IMR-90 (cell line): ENCODE results near the gene CROT. TPM values are rescaled to one million over a fixed set of nuclear protein-coding genes. Genes with fewer than 3 reads are reported as not detected.

Experiments
- ATAC-seq: fragments of 200-7000 bp; cut with Tn5 transposase; 2 replicates; pipeline ENCODE4 v1.9.1; 2020; ENCODE audit warnings: low read depth, mild to moderate bottlenecking, moderate library complexity
- BruUV-seq: library from RNA; stranded (reverse); fragments of 400-500 nt; replicated peaks from 2 replicates; lab custom pipeline; 2021; lab: Mats Ljungman, UMichigan
- CTCF ChIA-PET: fragments of 300-600 bp; formaldehyde crosslinking; extraction: SDS; loops from one replicate; lab custom pipeline; 2021; ENCODE audit warnings: antibody characterized with exemption; lab: Yijun Ruan, JAX
- POLR2A ChIA-PET: fragments of 300-600 bp; sonication (Branson Sonifier 250); formaldehyde crosslinking; loops from one replicate; lab custom pipeline; 2022; ENCODE audit warnings: antibody characterized with exemption; ENCODE audit not compliant: unreplicated experiment; lab: Charles Lee
- DNase-seq: peaks from one replicate; pipeline ENCODE4 v3.0.0; 2013
- H2AFZ ChIP-seq: replicated peaks from 2 replicates; pipeline ENCODE3; 2013; ENCODE audit warnings: low read length, mild to moderate bottlenecking; ENCODE audit not compliant: poor library complexity
- H2AK5ac ChIP-seq: 2 replicates; pipeline ENCODE4 v1.6.1; 2013; ENCODE audit warnings: low read depth, low read length, inconsistent platforms
- H2AK9ac ChIP-seq: replicated peaks from 2 replicates; pipeline ENCODE3; 2013; ENCODE audit warnings: mild to moderate bottlenecking, low read depth, low read length, moderate library complexity; ENCODE audit not compliant: poor library complexity
- H2BK120ac ChIP-seq: 2 replicates; pipeline ENCODE4 v1.6.1; 2013; ENCODE audit warnings: low read depth, low read length, inconsistent platforms
- H2BK15ac ChIP-seq: 3 replicates; pipeline ENCODE4 v1.6.1; 2013; ENCODE audit warnings: low read depth, low read length, inconsistent platforms
- H2BK20ac ChIP-seq: 2 replicates; pipeline ENCODE4 v1.6.1; 2013; ENCODE audit warnings: low read depth, mild to moderate bottlenecking, inconsistent platforms, low read length, moderate library complexity
- H2BK5ac ChIP-seq: 2 replicates; pipeline ENCODE4 v1.6.1; 2013; ENCODE audit warnings: mild to moderate bottlenecking, low read depth, low read length, inconsistent platforms; ENCODE audit not compliant: poor library complexity, severe bottlenecking
- H3K14ac ChIP-seq: replicated peaks from 2 replicates; pipeline ENCODE4 v1.6.1; 2013; ENCODE audit warnings: low read depth, low read length, inconsistent platforms
- H3K18ac ChIP-seq: 2 replicates; pipeline ENCODE4 v1.6.1; 2013; ENCODE audit warnings: low read depth, low read length, control low read depth
- H3K23ac ChIP-seq: 2 replicates; pipeline ENCODE4 v1.6.1; 2013; ENCODE audit warnings: low read depth, low read length, inconsistent platforms
- H3K27ac ChIP-seq: 2 replicates; pipeline ENCODE4 v1.5.1; 2013; ENCODE audit warnings: mild to moderate bottlenecking, control low read depth, low read length; ENCODE audit not compliant: insufficient read depth
- H3K27me3 ChIP-seq: 2 replicates; pipeline ENCODE4 v1.6.1; 2013; ENCODE audit warnings: low read length; ENCODE audit not compliant: control insufficient read depth, insufficient read depth
- H3K36me3 ChIP-seq: 2 replicates; pipeline ENCODE4 v1.6.1; 2013; ENCODE audit warnings: low read length, mixed read lengths; ENCODE audit not compliant: control insufficient read depth, insufficient read depth
- H3K4ac ChIP-seq: 2 replicates; pipeline ENCODE4 v1.6.1; 2013; ENCODE audit warnings: low read depth, low read length, inconsistent platforms
- H3K4me1 ChIP-seq: 2 replicates; pipeline ENCODE4 v1.6.1; 2013; ENCODE audit warnings: low read length, mixed read lengths; ENCODE audit not compliant: control insufficient read depth, insufficient read depth
- H3K4me2 ChIP-seq: 2 replicates; pipeline ENCODE4 v1.6.1; 2013; ENCODE audit warnings: low read depth, mild to moderate bottlenecking, control low read depth, low read length, moderate library complexity
- H3K4me3 ChIP-seq: 2 replicates; pipeline ENCODE4 v1.5.1; 2013; ENCODE audit warnings: low read depth, mild to moderate bottlenecking, control low read depth, low read length, moderate library complexity; ENCODE audit not compliant: insufficient read depth
- H3K56ac ChIP-seq: 2 replicates; pipeline ENCODE4 v1.6.1; 2013; ENCODE audit warnings: low read length, inconsistent platforms; ENCODE audit not compliant: insufficient read depth; ENCODE audit errors: extremely low read depth
- H3K79me1 ChIP-seq, 2 experiments: 2 replicates each; pipeline ENCODE4 v1.6.1; 2013; ENCODE audit warnings: low read length in 2 of 2, inconsistent platforms in 1 of 2, low read depth in 1 of 2
- H3K9ac ChIP-seq: 2 replicates; pipeline ENCODE4 v1.6.1; 2013; ENCODE audit warnings: low read depth, low read length, control low read depth
- H3K9me1 ChIP-seq: 2 replicates; pipeline ENCODE4 v1.6.1; 2013; ENCODE audit warnings: low read length, inconsistent platforms; ENCODE audit not compliant: insufficient read depth
- H3K9me3 ChIP-seq: 2 replicates; pipeline ENCODE4 v1.6.1; 2013; ENCODE audit warnings: low read length; ENCODE audit not compliant: control insufficient read depth, insufficient read depth
- H4K20me1 ChIP-seq: 2 replicates; pipeline ENCODE4 v1.6.1; 2013; ENCODE audit warnings: low read length, inconsistent platforms; ENCODE audit not compliant: insufficient read depth
- H4K5ac ChIP-seq: 2 replicates; pipeline ENCODE4 v1.6.1; 2013; ENCODE audit warnings: mild to moderate bottlenecking, low read depth, low read length, control low read depth
- H4K8ac ChIP-seq, 2 experiments: 2 replicates each; pipeline ENCODE4 v1.6.1; 2013; ENCODE audit warnings: low read depth in 2 of 2, low read length in 2 of 2, control low read depth in 1 of 2, inconsistent platforms in 1 of 2
- H4K91ac ChIP-seq: 2 replicates; pipeline ENCODE4 v1.6.1; 2013; ENCODE audit warnings: low read depth, low read length, inconsistent platforms; ENCODE audit not compliant: insufficient read depth
- CHD1 ChIP-seq: IDR thresholded peaks from 2 replicates; pipeline ENCODE4 v1.6.1; 2012; ENCODE audit warnings: low read depth, low read length, improper control_type of control experiment
- FOS ChIP-seq: fragments of 150-350 bp; IDR thresholded peaks from 2 replicates; pipeline ENCODE4 v1.6.1; 2016; ENCODE audit warnings: low read depth, low read length
- MAFK ChIP-seq: IDR thresholded peaks from 2 replicates; pipeline ENCODE4 v1.6.1; 2012; ENCODE audit warnings: low read depth, low read length, improper control_type of control experiment
- MAZ ChIP-seq: IDR thresholded peaks from 2 replicates; pipeline ENCODE4 v1.6.1; 2012; ENCODE audit warnings: low read depth, mild to moderate bottlenecking, low read length, improper control_type of control experiment, moderate library complexity, borderline replicate concordance
- RAD21 ChIP-seq: IDR thresholded peaks from 2 replicates; pipeline ENCODE4 v1.6.1; 2012; ENCODE audit warnings: low read length, improper control_type of control experiment
- RCOR1 ChIP-seq: IDR thresholded peaks from 2 replicates; pipeline ENCODE4 v1.6.1; 2012; ENCODE audit warnings: mild to moderate bottlenecking, low read length, improper control_type of control experiment; ENCODE audit not compliant: insufficient replicate concordance
- RFX5 ChIP-seq: IDR thresholded peaks from 2 replicates; pipeline ENCODE4 v1.8.0; 2012; ENCODE audit warnings: low read depth, mild to moderate bottlenecking, low read length, moderate library complexity
- SMC3 ChIP-seq: fragments of 150-350 bp; IDR thresholded peaks from 2 replicates; pipeline ENCODE4 v1.6.1; 2016; ENCODE audit warnings: low read depth, mild to moderate bottlenecking, antibody characterized with exemption, low read length, moderate library complexity
- USF2 ChIP-seq: fragments of 150-350 bp; IDR thresholded peaks from 2 replicates; pipeline ENCODE4 v1.6.1; 2017; ENCODE audit warnings: mild to moderate bottlenecking, antibody characterized with exemption, low read length, low read depth
- WGBS, 2 experiments: methylation state at CpG; one replicate each; pipeline versions ENCODE4 v1.1.5 to v1.1.7; 2013; ENCODE audit warnings: missing lambda C conversion rate in 2 of 2; ENCODE audit not compliant: insufficient read length in 1 of 2; ENCODE audit errors: extremely low coverage in 2 of 2; 5-methylcytosine and 5-hydroxymethylcytosine counted together
- dilution Hi-C: fragments of 300-500 bp; cut with HindIII; formaldehyde crosslinking; loops from one replicate; pipeline ENCODE4 v1.14.3; 2018; ENCODE audit warnings: low sequenced_read_pairs; ENCODE audit not compliant: unreplicated experiment
- in situ Hi-C: fragments of 300-500 bp; cut with MboI; formaldehyde crosslinking; loops from 3 replicates; pipeline ENCODE4 v1.14.3; 2019; ENCODE audit warnings: low sequenced_read_pairs, inconsistent platforms, mixed read lengths
- intact Hi-C: fragments of 100-400 bp; cut with micrococcal nuclease; formaldehyde crosslinking; loops from 2 replicates; pipeline ENCODE4 v1.10.0; 2022
- polyA plus RNA-seq, 3 experiments: library from polyadenylated mRNA; depleted of rRNA; stranded (reverse); fragments of >200 nt; gene quantifications; 2 replicates each; pipeline ENCODE4 v1.2.3, GENCODE V29; 2012; ENCODE audit warnings: low replicate concordance in 1 of 3
- total RNA-seq: library from RNA; depleted of rRNA; stranded (reverse); fragments of >200 nt; gene quantifications from 2 replicates; pipeline ENCODE4 v1.2.3, GENCODE V29; 2012

The CROT gene
- total and polyA plus RNA-seq, 2 of the 4 experiments (the other 2 are of a cell fraction), result 7.5 to 10.0 TPM

DNA sequence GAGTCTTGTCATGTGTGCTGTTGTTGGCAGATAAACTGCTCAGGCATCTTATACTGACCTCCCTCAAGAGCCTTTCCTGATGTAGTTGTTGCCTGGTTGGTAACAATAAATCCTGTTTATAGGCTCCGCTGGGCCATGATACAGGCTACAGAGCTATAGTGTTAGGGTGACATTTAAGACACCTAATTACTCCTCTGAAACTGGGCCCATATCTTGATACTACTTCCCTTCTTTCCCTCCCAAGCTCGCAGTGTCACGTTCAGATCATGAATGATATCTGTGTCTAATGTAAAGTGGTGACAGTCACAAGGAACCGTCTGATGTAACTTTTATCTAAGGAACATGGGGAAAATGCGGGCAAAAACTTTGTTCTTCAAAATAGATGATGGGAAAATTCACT lies 35.4 kb downstream of the CROT start:
- Histone ChIP-seq H3K9me3 (no peaks in the 10 kb centered on the region), H4K20me1 (no peaks in the 10 kb centered on the region), H3K23ac (no peak overlapping the region), H3K18ac (no peak overlapping the region), H3K4me2 (no peak overlapping the region), H3K9ac (no peak overlapping the region), H3K79me1 (no peaks in the 10 kb centered on the region), H4K91ac (no peak overlapping the region), H4K5ac (no peak overlapping the region), H3K27ac (no peak overlapping the region), H3K36me3 (peaks cover 5% of the 10 kb centered on the region; the same call in 1 of the 2 replicates), H2AK5ac (no peak overlapping the region), H3K56ac (no peak overlapping the region), H3K4me1 (no peaks in the 10 kb centered on the region), H4K8ac (no peak overlapping the region), H2BK5ac (no peak overlapping the region), H2AFZ (no peak overlapping the region), H3K4me3 (no peak overlapping the region), H3K4ac (no peak overlapping the region), H2BK120ac (no peak overlapping the region), H2AK9ac (no peak overlapping the region), H3K14ac (no peak overlapping the region), H2BK20ac (no peak overlapping the region), H3K9me1 (no peaks in the 10 kb centered on the region), H2BK15ac (no peak overlapping the region), H3K27me3 (no peaks in the 10 kb centered on the region)
- ChIA-PET POLR2A (no interaction called here), CTCF (no interaction called here)
- DNase-seq, result no peak
- 80% methylated on average over 1 of the region's 5 CpGs; no CpG with 5 or more reads in 1 of the 2 experiments for WGBS, 2 experiments
- in situ Hi-C loops, result no loop called here
- dilution Hi-C loops, result no loop called here
- TF ChIP-seq USF2, result no peak
- no peak for TF ChIP-seq RCOR1
- no peak for TF ChIP-seq FOS
- no peak for TF ChIP-seq RFX5
- no peak for TF ChIP-seq RAD21
- no peak for TF ChIP-seq CHD1
- TF ChIP-seq SMC3, result no peak
- TF ChIP-seq MAFK, result no peak
- no peak for TF ChIP-seq MAZ
- ATAC-seq, result no peak
- intact Hi-C loops, result loop anchor here (5.0 to 10.0 kb wide), 2 partner anchors 34 to 186 kb away; partner anchors contain the start of gene CROT
- no TSS peak for BruUV-seq
